PC-3 (cell line): ENCODE data around the gene CNPY1. TPM values are rescaled to one million over a fixed set of nuclear protein-coding genes. Genes with fewer than 3 reads are reported as not detected.

Experiments used
- ATAC-seq: fragments of 200-7000 bp; cut with Tn5 transposase; 2 replicates; pipeline ENCODE4 v1.9.1; 2020; ENCODE audit warnings: mild to moderate bottlenecking, moderate library complexity
- BruUV-seq: library from RNA; stranded (reverse); fragments of 400-500 nt; replicated peaks from 2 replicates; lab custom pipeline; 2021; lab: Mats Ljungman, UMichigan
- CTCF ChIA-PET: fragments of 300-600 bp; sonication (Branson Sonifier 250); formaldehyde crosslinking; loops from one replicate; lab custom pipeline; 2022; ENCODE audit warnings: antibody characterized with exemption; lab: Charles Lee
- POLR2A ChIA-PET: fragments of 300-600 bp; sonication (Branson Sonifier 250); formaldehyde crosslinking; loops from one replicate; lab custom pipeline; 2022; ENCODE audit warnings: antibody characterized with exemption; ENCODE audit not compliant: unreplicated experiment; lab: Charles Lee
- DNase-seq: peaks from one replicate; pipeline ENCODE4 v3.0.0-alpha.2; 2015
- H2AFZ ChIP-seq: fragments of 300-600 bp; sonication (generic); 2 replicates; pipeline ENCODE4 v1.6.0; 2016; ENCODE audit warnings: antibody characterized with exemption, low read length
- H3F3A ChIP-seq: fragments of 300-600 bp; sonication (generic); one replicate; pipeline ENCODE4 v1.6.0; 2017; ENCODE audit warnings: antibody characterized with exemption, low read length, control low read depth, mild to moderate bottlenecking; ENCODE audit not compliant: unreplicated experiment
- H3K27ac ChIP-seq: fragments of 300-600 bp; sonication (generic); 2 replicates; pipeline ENCODE4 v1.5.1; 2016; ENCODE audit warnings: mild to moderate bottlenecking, low read length
- H3K27me3 ChIP-seq: fragments of 300-600 bp; sonication (generic); 2 replicates; pipeline ENCODE4 v1.6.1; 2016; ENCODE audit warnings: low read length, mixed read lengths
- H3K36me3 ChIP-seq: fragments of 300-600 bp; sonication (generic); 2 replicates; pipeline ENCODE4 v1.6.1; 2016; ENCODE audit warnings: low read depth, mixed run types, low read length, mixed read lengths
- H3K4me1 ChIP-seq: fragments of 300-600 bp; sonication (generic); 2 replicates; pipeline ENCODE4 v1.5.1; 2016; ENCODE audit warnings: low read length; ENCODE audit not compliant: insufficient read depth
- H3K4me2 ChIP-seq: fragments of 300-600 bp; sonication (generic); 2 replicates; pipeline ENCODE4 v1.6.0; 2016; ENCODE audit warnings: low read length
- H3K4me3 ChIP-seq: fragments of 300-600 bp; sonication (generic); 2 replicates; pipeline ENCODE4 v1.5.1; 2016; ENCODE audit warnings: mild to moderate bottlenecking, low read length, mixed read lengths
- H3K79me2 ChIP-seq: fragments of 300-600 bp; sonication (generic); 2 replicates; pipeline ENCODE4 v1.6.1; 2017; ENCODE audit warnings: low read length, mixed read lengths
- H3K9ac ChIP-seq: fragments of 300-600 bp; sonication (generic); 2 replicates; pipeline ENCODE4 v1.6.0; 2016; ENCODE audit warnings: mild to moderate bottlenecking, low read length
- H3K9me2 ChIP-seq: fragments of 300-600 bp; sonication (generic); replicated peaks from 2 replicates; pipeline ENCODE4 v1.6.1; 2016; ENCODE audit warnings: mixed run types, low read length, mixed read lengths
- H3K9me3 ChIP-seq: fragments of 300-600 bp; sonication (generic); 2 replicates; pipeline ENCODE4 v1.6.1; 2016; ENCODE audit warnings: low read length, mixed read lengths
- H4K20me1 ChIP-seq: fragments of 300-600 bp; sonication (generic); 2 replicates; pipeline ENCODE4 v1.6.1; 2016; ENCODE audit warnings: low read length, mixed read lengths
- CTCF ChIP-seq: fragments of 300-600 bp; sonication (generic); conservative IDR thresholded peaks from 2 replicates; pipeline ENCODE4 v1.5.1; 2017; ENCODE audit warnings: antibody characterized with exemption, low read depth, mild to moderate bottlenecking, low read length
- EZH2 ChIP-seq: fragments of 300-600 bp; sonication (generic); IDR thresholded peaks from one replicate; pipeline ENCODE4 v1.6.1; 2017; ENCODE audit warnings: antibody characterized with exemption, mild to moderate bottlenecking, low read length; ENCODE audit not compliant: unreplicated experiment
- EZH2phosphoT487 ChIP-seq: fragments of 300-600 bp; sonication (generic); IDR thresholded peaks from 2 replicates; pipeline ENCODE4 v1.6.1; 2018; ENCODE audit warnings: mild to moderate bottlenecking, antibody characterized with exemption, low read length, borderline replicate concordance
- intact Hi-C: fragments of 100-400 bp; cut with micrococcal nuclease; formaldehyde crosslinking; loops from 2 replicates; pipeline ENCODE4 v1.9.0; 2023
- total RNA-seq: library from RNA; depleted of rRNA; stranded (reverse); fragments of >200 nt; gene quantifications from 2 replicates; pipeline ENCODE4 v1.2.3, GENCODE V29; 2014

The CNPY1 gene
- total RNA-seq, 1 experiment from 2014 or later, result not detected

GRCh38 chr7:155510975-155511701 is 35.2 kb downstream of the CNPY1 start:
- no peak for TF ChIP-seq EZH2phosphoT487
- TF ChIP-seq CTCF, result no peak
- TF ChIP-seq EZH2, result no peak

GRCh38 chr7:155509725-155510551 is 36.4 kb downstream of the CNPY1 start:
- ChIA-PET POLR2A (no interaction called here), CTCF (no interaction called here)
- no TSS peak for BruUV-seq
- no peak overlapping the region for H2AFZ ChIP-seq
- no peaks in the 10 kb centered on the region for H3K9me2 ChIP-seq
- H3K9ac ChIP-seq, result no peak overlapping the region
- no peak overlapping the region for H3K27ac ChIP-seq
- no peaks in the 10 kb centered on the region for H3F3A ChIP-seq
- no peak for TF ChIP-seq CTCF
- no peak for TF ChIP-seq EZH2phosphoT487
- TF ChIP-seq EZH2, result no peak
- no peaks in the 10 kb centered on the region for H3K4me1 ChIP-seq
- no peaks in the 10 kb centered on the region for H3K36me3 ChIP-seq
- 0 out of 2 replicates have a peak, but pooled peaks cover 5% of the 10 kb centered on the region for H4K20me1 ChIP-seq
- H3K9me3 ChIP-seq, result no peaks in the 10 kb centered on the region
- H3K27me3 ChIP-seq, result peaks cover 98% of the 10 kb centered on the region
- no peak overlapping the region for H3K4me3 ChIP-seq
- intact Hi-C loops, result no loop called here
- no peak for DNase-seq
- H3K4me2 ChIP-seq, result no peak overlapping the region
- ATAC-seq, result no peak
- no peaks in the 10 kb centered on the region for H3K79me2 ChIP-seq

More at GRCh38 chr7:155510975-155511701, 35.2 kb downstream of the CNPY1 start:
- no peaks in the 10 kb centered on the region for H3K4me1 ChIP-seq
- POLR2A ChIA-PET, result no interaction called here
- no peak overlapping the region for H2AFZ ChIP-seq
- no TSS peak for BruUV-seq
- intact Hi-C loops, result no loop called here
- 0 out of 2 replicates have a peak, but pooled peaks cover 5% of the 10 kb centered on the region for H4K20me1 ChIP-seq
- no peak overlapping the region for H3K9ac ChIP-seq
- no peak overlapping the region for H3K4me2 ChIP-seq
- CTCF ChIA-PET, result no interaction called here
- peaks cover 97% of the 10 kb centered on the region for H3K27me3 ChIP-seq
- H3K9me3 ChIP-seq, result no peaks in the 10 kb centered on the region
- H3K4me3 ChIP-seq, result no peak overlapping the region
- no peaks in the 10 kb centered on the region for H3K36me3 ChIP-seq
- no peak overlapping the region for H3K27ac ChIP-seq
- ATAC-seq (no peak), DNase-seq (no peak)
- no peaks in the 10 kb centered on the region for H3K79me2 ChIP-seq
- H3F3A ChIP-seq, result no peaks in the 10 kb centered on the region
- H3K9me2 ChIP-seq, result no peaks in the 10 kb centered on the region
